MM.1S (cell line): ENCODE results near the gene IL6ST.

ENCODE experiments used
- CTCF ChIP-seq: fragments of 300-600 bp; sonication (generic); IDR thresholded peaks from 2 replicates; pipeline ENCODE4 v1.5.1; 2016; ENCODE audit warnings: antibody characterized with exemption, low read length, mixed read lengths
- EZH2phosphoT487 ChIP-seq: fragments of 300-600 bp; sonication (generic); IDR thresholded peaks from 2 replicates; pipeline ENCODE4 v1.6.1; 2018; ENCODE audit warnings: antibody characterized with exemption, low read length

- TF ChIP-seq CTCF (0 out of 2 replicates have a peak, but pooled peaks have one; percentile 3), EZH2phosphoT487 (no peak)
Observed at GRCh38 chr5:55994998-55995914, 493 bp upstream of the IL6ST start.
